KOPT-K1 (cell line): ENCODE data around the gene PPP1R3C.

Source experiments
- H3K27ac ChIP-seq: fragments of 200-600 bp; sonication (generic); 2 replicates; pipeline ENCODE4 v1.5.1; 2016; ENCODE audit warnings: antibody characterized with exemption, mild to moderate bottlenecking, low read depth, low read length; ENCODE audit not compliant: poor library complexity, severe bottlenecking
- H3K36me3 ChIP-seq: fragments of 200-600 bp; sonication (generic); 2 replicates; pipeline ENCODE4 v1.5.1; 2017; ENCODE audit warnings: antibody characterized with exemption, mild to moderate bottlenecking, low read length, moderate library complexity; ENCODE audit not compliant: insufficient read depth
- H3K9me3 ChIP-seq: fragments of 200-600 bp; sonication (generic); 2 replicates; pipeline ENCODE4 v1.5.1; 2017; ENCODE audit warnings: antibody characterized with exemption, low read length, mild to moderate bottlenecking; ENCODE audit not compliant: insufficient read depth, poor library complexity, severe bottlenecking

The PPP1R3C gene

GRCh38 chr10:91596825-91597196 lies 36.1 kb downstream of the PPP1R3C start:
- Histone ChIP-seq H3K27ac (no peak overlapping the region), H3K9me3 (no peaks in the 10 kb centered on the region)

GRCh38 chr10:91593834-91594233 lies 39.0 kb downstream of the PPP1R3C start:
- Histone ChIP-seq H3K27ac (no peak overlapping the region), H3K9me3 (no peaks in the 10 kb centered on the region), H3K36me3 (no peaks in the 10 kb centered on the region)

More at GRCh38 chr10:91596825-91597196, 36.1 kb downstream of the PPP1R3C start:
- no peaks in the 10 kb centered on the region for H3K36me3 ChIP-seq

GRCh38 chr10:91593366-91593765 lies 39.5 kb downstream of the PPP1R3C start:
- no peak overlapping the region for H3K27ac ChIP-seq

DNA sequence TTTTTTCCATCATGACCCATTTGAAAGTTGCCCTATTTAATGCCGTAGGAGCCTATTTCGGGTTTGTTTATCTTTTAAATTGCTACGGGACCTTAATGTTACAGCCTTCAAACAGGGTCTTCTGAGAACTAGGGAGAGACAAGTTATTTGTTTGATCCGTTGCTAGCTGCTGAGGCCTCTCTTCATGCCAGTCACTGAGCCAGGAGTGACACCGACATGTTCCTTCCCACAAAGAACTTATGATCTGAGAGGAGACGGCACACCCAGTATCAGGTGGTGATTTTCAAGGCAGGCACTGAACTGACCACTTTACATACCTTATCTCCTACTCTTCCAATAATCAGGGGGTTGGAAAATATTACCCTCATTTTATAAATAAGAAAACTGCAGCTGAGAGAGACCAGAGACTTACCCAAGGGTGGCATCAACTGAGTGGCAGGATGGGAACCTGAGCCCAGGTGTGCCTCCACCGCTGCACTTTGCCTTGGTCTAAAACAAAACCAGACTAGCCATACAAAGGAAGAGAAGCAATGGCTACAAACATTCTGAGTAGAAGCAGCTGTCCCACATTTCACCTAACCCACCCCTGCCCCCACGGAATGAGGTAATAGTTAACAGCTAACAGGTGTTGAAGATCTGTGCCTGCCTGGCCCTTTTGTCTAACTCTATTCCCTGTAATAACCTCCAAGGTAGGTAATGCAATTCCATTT lies 40.5 kb downstream of the PPP1R3C start:
- Histone ChIP-seq H3K9me3 (no peaks in the 10 kb centered on the region), H3K27ac (no peak overlapping the region), H3K36me3 (no peaks in the 10 kb centered on the region)

More at GRCh38 chr10:91593366-91593765, 39.5 kb downstream of the PPP1R3C start:
- Histone ChIP-seq H3K36me3 (no peaks in the 10 kb centered on the region), H3K9me3 (no peaks in the 10 kb centered on the region)

- no peaks in the 10 kb centered on the region for H3K9me3 ChIP-seq
- H3K36me3 ChIP-seq: no peaks in the 10 kb centered on the region
- no peak overlapping the region for H3K27ac ChIP-seq
These were observed 41.1 kb downstream of the PPP1R3C start for GRCh38 chr10:91591797-91592174.

DNA sequence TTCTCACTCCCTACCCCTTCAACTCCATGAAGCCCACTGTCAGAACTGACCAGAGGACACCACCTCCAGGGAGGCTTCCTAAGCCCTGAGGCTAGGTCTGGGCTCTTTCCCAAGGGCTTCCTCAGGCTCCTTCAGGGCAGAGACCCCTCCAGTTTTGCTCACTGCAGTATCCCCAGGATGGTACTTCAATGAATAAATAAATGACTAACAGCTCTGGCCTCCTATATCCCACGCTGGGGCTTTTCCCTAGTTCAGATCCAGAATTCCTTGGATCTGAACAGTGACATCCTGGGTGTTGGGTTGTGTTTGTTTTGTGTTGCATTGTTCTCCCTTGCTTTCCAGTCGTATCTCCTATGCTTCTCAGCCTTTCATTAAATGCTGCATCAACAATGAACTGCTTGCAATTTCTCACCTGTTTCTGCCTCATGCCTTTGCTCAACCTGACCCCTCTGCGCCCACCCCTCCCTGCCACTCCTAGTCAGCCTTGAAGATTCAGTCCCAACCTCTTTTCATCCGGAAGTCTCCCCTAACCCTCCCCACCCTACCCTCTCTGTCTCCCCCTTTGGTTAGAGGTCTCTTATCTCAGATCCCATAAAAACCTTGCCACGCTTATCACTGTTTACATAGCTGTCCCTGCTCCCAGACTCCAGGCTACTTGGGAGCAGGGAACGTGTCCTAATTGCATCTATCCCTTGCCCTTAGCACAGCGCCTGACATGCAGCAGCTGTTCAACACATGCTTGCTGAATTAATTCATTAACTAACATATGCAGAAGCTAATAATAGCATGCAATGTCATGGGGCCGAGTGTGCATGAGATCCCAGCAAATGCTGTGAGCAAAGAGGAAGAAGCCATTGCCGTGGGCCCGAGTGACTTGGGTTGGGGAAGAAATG lies 41.7 kb downstream of the PPP1R3C start:
- no peaks in the 10 kb centered on the region for H3K36me3 ChIP-seq
- no peaks in the 10 kb centered on the region for H3K9me3 ChIP-seq
- H3K27ac ChIP-seq: no peak overlapping the region

- no peak overlapping the region for H3K27ac ChIP-seq
- no peaks in the 10 kb centered on the region for H3K9me3 ChIP-seq
These were observed 42.5 kb downstream of the PPP1R3C start for GRCh38 chr10:91590142-91590903.

GRCh38 chr10:91589658-91590035 lies 43.2 kb downstream of the PPP1R3C start:
- no peak overlapping the region for H3K27ac ChIP-seq
- no peaks in the 10 kb centered on the region for H3K9me3 ChIP-seq
- H3K36me3 ChIP-seq: no peaks in the 10 kb centered on the region

More at GRCh38 chr10:91590142-91590903, 42.5 kb downstream of the PPP1R3C start:
- no peaks in the 10 kb centered on the region for H3K36me3 ChIP-seq

- H3K27ac ChIP-seq: no peak overlapping the region
- no peaks in the 10 kb centered on the region for H3K9me3 ChIP-seq
These were observed 43.7 kb downstream of the PPP1R3C start for GRCh38 chr10:91589015-91589657.

GRCh38 chr10:91587710-91588638 lies 44.9 kb downstream of the PPP1R3C start:
- no peaks in the 10 kb centered on the region for H3K36me3 ChIP-seq
- H3K9me3 ChIP-seq: no peaks in the 10 kb centered on the region
- H3K27ac ChIP-seq: no peak overlapping the region

More at GRCh38 chr10:91589015-91589657, 43.7 kb downstream of the PPP1R3C start:
- no peaks in the 10 kb centered on the region for H3K36me3 ChIP-seq

- Histone ChIP-seq H3K27ac (no peak overlapping the region), H3K36me3 (no peaks in the 10 kb centered on the region), H3K9me3 (peaks cover 6% of the 10 kb centered on the region)
These were observed 50.7 kb downstream of the PPP1R3C start for GRCh38 chr10:91582153-91582554.

GRCh38 chr10:91579329-91579985 lies 53.4 kb downstream of the PPP1R3C start:
- Histone ChIP-seq H3K27ac (no peak overlapping the region), H3K36me3 (no peaks in the 10 kb centered on the region), H3K9me3 (peaks cover 6% of the 10 kb centered on the region)
